Measurements from ENCODE around the gene RIPK4.
"Not testable (repeated sequence)": the region's sequence is repeated elsewhere in the genome, so short reads cannot be mapped to it uniquely, and the experiment has no call there.

Gene RIPK4

GRCh38 chr21:41733951-41734689, 32.7 kb downstream of the RIPK4 start:
- DNase-seq = no peak

DNA sequence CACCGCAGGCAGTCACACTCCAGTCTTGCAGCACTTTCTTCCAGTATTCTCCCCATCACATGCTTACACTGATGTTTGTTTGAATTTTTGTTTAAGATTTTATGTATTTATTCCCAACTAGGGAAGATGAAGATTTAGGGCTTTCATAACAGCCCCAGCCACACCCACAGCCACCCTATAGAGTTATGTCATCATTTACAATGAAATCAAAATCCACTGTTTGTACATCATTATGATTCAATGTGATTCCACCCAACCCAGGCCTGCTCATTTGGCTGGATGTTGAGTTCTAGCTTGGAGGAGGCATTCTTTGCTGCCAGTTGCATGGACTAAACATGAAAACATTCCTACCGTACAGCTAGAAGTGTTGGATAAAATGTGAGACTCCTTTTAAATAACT, 35.8 kb downstream of the RIPK4 start:
- DNase-seq = no peak

DNA sequence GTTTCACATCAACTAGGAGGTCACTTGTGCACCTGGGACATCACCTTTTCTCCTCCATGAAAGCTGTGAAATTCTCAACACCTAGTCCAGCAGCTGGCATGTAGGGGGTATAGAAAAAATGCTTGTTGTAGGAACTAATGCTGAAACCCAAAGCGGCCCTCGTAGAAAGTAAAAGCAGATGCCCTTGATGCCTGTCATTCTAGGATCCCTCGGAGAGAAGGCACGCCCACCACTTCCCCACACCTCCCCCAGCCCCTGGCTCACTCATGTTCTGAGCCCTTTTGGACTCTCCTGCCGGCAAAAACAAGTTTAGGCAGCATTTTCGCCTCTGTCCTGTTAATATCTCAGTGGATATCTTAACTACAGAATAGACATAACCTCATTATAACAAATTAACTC, 36.5 kb downstream of the RIPK4 start:
- DNase-seq = no peak

DNA sequence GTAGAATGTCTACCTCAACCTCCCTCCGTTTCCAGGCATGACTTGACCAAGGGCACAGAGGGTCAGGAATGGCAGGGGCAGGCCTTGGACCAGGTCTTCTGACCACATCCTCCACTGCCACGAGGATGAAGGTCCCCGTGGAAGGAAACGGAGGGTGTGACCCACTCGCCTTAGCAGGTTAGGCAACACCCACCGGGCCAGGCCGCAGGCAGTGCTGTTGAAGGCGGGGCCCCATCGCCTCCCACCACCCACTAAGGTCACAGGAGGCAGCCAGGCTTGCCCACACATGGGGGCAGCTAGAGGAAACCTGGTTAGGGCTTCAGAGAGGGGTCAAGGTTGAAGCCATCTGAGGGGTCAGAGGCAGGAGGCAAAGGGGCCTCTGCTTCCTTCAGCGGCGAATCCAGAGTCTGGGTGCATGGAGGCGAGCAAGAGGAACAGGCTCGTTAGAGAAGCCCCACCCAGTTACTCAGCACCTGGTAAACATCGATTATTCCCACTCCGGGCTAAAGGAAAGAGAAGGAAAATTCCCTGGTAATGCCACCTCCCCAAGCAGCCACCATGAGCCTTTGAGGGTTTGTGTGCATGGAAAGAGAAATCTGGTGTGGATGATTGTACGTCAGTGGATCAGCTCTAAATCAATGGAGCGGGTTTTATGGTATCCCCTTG, 37.0 kb downstream of the RIPK4 start:
- DNase-seq = no peak

DNA sequence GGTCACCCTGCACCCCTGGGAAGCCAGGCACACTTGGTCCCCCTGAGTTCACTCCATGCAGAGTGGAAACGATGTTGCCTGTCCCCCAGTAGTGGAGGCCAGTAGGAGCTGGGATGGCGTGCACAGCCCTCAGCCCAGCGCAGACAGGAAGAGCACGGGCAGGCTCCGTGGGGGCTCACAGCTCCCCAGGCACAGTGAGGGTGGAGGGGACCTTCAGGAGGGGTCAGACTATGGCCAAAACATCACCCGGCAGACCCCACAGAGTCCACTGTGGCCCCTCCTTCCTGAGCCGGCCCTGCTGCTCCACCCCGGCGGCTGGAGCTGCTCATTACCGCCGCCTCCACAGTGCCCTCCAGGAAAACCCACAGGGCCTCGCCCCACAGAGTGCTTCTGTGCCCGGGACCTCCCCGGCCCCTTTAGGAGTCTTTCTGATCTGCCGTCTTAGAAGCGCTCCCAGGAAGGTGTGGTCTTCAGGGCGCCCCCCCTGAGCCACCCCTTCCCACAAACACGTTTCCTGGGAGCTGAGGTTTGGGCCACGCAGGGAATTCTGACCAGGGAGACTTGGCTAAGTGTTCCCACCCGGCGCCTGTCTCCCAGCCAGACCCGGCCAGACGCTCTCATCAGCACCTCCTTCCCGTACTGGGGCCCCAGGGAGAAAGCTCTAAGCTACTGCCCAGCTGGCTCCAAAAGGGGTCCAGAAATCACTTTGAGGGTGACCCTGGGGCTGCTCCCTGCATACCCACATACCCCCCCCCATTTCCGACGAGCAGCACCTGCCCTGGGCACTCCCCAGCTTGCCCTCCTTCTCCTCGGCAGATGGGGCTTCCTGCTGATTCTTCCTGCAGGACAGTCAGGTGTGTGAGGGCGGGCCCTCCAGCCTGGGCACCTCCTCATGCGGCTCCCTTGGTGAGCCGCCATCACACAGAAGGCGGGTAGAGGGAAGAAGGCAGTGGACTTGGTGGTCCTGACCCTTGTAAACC, 38.8 kb downstream of the RIPK4 start:
- DNase-seq = no peak

DNA sequence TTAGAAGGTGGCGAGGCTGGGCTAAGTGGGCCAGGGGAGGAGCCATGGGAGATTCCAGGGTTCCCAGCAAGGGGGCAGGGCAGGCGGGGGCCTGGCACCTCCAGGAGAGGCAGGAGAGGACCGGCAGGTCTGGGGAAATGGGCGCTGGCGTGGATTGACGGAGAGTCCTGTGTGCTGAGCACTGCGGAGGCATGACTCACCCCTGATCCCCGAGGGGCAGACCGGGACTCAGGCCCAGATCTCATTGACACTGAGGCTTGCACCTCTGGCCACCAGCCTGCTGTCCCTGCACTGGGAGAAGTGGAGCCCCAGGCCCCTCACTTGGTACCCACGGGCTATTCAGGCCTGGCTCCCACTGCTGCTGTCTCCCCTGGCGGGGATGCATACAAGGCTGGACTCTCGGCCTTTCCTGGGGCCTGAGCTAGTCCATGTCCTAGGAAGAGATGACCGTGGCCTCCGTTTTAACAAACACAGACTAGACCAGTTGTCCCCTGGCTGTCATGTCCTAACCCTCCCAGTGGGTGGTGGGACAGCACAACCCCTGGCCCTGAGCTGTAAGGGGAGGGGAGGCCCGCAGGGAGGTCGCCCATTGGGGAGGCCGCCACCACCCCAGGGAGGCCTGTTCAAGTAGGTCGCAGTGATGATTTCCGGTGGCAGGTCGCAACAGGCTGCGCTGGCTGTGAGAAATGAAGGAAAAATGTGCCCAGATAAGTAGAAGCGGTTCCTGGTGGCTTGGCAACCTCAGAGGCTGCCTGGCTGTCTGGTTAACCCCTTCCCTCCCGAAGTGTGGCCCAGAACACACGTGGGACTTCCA, 39.7 kb downstream of the RIPK4 start:
- no peak for DNase-seq

GRCh38 chr21:41726630-41726969, 40.3 kb downstream of the RIPK4 start:
- DNase-seq = no peak

GRCh38 chr21:41726058-41726558, 40.7 kb downstream of the RIPK4 start:
- no peak for DNase-seq

DNA sequence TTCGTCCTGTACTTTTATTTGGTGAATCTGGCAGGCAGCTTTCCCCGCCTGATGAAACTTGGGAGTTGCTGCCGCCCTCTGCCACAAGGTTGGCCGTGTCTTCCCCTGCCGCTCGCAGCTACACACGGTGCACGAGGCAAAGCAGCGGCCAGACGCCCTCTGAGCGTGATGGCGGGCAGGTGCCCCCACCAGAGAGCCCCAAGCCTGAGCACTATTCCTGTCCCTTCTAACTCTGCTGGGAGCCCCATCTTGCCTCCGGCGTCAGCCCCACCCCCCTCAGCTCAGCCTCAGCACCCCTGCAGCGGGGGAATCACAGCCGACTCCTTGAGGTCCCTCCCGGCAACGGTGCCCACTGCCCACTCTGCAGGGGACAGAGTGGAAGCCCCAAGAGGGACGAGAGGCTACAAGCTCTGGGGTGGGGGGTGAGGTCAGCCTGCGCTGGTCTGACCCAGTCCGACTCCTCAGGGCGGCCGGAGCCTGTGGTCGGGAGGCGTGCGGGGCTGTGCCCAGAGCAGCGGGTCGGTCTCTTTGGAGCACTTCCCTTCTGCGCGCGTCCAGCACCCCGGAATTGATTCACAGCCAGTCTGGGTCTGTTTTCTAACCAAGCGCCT, 41.3 kb downstream of the RIPK4 start:
- DNase-seq = no peak

DNA sequence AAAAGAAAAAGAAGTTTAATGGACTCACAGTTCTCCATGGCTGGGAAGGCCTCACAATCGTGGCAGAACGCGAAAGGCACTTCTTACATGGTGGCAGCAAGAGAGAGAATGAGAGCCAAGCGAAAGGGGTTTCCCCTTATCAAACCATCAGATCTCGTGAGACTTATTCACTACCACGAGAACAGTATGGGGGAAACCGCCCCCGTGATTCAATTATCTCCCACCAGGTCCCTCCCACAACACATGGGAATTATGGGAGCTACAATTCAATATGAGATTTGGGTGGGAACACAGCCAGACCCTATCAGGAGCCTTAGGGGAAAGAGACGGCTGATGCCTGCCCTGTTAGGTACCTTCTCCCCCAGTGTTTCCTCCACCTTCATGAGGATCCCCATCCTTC, 43.0 kb downstream of the RIPK4 start:
- not testable (repeated sequence) for DNase-seq

- DNase-seq = no peak
These were observed 44.5 kb downstream of the RIPK4 start for GRCh38 chr21:41722052-41723018.

GRCh38 chr21:41720250-41720649, 46.6 kb downstream of the RIPK4 start:
- DNase-seq = no peak

GRCh38 chr21:41719691-41720090, 47.2 kb downstream of the RIPK4 start:
- DNase-seq = no peak

DNA sequence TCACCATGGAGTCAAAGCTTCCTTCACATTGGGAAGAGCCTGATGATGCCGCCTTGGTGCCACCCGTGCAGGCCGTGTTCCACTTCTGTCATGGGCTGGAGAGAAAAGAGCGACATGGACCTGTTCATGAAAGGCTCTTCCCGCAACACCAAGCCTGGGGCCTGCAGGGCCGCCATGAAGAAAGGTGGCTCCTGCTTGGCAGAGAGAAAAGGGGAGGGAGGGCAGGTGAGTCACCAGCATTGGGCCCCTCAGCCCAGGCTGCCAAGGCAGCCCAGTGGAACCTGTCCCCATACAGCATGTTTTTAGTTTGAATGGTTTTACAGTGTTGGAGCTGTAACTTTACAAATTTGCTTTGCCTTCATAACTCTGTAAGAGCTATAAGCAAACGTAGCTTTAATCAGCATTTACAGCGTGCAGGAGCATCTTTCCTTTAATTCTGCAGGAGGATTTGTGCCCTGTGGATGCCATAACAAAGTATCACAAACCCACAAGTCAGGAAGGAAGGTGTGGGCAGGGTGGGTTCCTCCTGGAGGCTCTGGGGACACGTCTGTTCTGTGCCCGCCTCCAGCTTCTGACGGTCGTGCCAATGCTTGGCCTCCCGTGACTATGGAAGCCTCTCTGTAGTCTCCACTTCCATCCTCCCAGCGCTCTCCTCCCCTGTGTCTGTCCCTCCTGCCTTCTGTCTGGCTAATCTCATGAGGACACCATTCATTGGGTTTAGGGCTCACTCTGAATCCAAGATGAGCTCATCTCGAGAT, 49.1 kb downstream of the RIPK4 start:
- DNase-seq = no peak

DNA sequence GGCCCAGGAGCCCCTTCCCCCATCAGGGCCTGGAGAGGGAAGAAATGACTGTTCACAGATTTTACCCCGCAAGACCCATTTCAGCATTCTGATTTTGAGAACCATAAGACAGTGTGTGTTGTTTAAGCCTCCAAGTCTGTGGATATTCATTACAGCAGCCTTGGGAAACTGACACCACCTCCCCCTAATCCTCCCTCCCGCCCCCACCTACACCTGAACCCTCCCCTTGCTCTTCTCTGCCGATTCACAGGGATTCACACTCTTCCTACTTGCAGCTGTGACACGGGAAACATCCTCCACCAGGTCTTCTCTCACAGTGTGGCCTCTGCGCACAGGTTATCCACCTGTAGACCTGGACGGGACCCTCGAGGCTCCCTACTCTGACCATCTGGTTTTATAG, 50.1 kb downstream of the RIPK4 start:
- no peak for DNase-seq

GRCh38 chr21:41715649-41716281, 51.1 kb downstream of the RIPK4 start:
- no peak for DNase-seq

- DNase-seq = not testable (repeated sequence)
These were observed 52.5 kb downstream of the RIPK4 start for GRCh38 chr21:41714299-41714865.

GRCh38 chr21:41713495-41714281, 53.2 kb downstream of the RIPK4 start:
- no peak for DNase-seq
